SH-SY5Y (cell line): ENCODE data around the gene SAMD14.

Source experiments
- GATA2 ChIP-seq: IDR thresholded peaks from 2 replicates; pipeline ENCODE4 v1.6.1; 2011; ENCODE audit warnings: mild to moderate bottlenecking, low read depth, low read length
- GATA3 ChIP-seq: IDR thresholded peaks from 2 replicates; pipeline ENCODE4 v1.6.1; 2011; ENCODE audit warnings: low read depth, mild to moderate bottlenecking, low read length, moderate library complexity

DNA sequence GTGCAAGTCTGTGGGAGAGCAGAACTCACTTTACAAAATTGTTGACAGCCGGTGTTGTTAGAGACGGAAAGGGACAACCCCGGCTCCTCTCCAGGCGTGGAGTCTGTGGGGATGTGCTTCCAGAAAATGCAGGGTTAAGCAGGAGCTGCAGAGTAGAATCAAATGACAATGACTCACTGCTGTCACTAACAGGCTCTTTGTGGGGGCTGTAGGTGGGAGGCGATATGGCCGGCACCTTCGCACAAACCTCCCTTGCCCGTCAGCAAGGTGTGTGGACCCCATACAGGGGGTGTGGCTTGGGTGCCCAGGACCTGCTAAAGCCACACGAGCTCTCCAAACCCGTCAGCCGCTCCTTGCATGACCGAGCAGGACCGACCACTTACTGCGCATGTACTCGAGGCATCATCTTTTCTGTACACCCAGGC lies 29.0 kb downstream of the SAMD14 start:
- TF ChIP-seq GATA3, result no peak
- TF ChIP-seq GATA2, result no peak
